OCI-M2 (cell line): ENCODE data around the gene TMEM151B.
A peak's percentile ranks its signal among the peaks of the same experiment; 100 is the strongest.

ENCODE experiments used
- DNase-seq: peaks from one replicate; lab custom pipeline; 2025; ENCODE audit not compliant: unreplicated experiment; lab: John Stamatoyannopoulos, UW

Gene TMEM151B

GRCh38 chr6:44232676-44233566, 37.3 kb upstream of the TMEM151B start:
- no peak for DNase-seq

DNA sequence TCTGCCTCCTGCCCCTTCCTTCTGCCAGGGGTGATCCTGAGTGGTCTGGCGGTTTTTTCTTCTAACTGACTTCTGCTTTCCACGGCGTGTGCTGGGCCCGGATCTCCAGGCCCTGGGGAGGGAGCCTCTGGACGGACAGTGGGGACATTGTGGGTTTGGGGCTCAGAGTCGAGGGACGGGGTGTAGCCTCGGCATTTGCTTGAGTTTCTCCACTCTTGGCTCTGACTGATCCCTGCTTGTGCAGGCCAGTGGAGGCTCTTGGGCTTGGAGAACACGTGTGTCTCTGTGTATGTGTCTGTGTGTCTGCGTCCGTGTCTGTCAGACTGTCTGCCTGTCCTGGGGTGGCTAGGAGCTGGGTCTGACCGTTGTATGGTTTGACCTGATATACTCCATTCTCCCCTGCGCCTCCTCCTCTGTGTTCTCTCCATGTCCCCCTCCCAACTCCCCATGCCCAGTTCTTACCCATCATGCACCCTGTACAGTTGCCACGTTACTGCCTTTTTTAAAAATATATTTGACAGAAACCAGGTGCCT, 36.6 kb upstream of the TMEM151B start:
- DNase-seq: no peak

DNA sequence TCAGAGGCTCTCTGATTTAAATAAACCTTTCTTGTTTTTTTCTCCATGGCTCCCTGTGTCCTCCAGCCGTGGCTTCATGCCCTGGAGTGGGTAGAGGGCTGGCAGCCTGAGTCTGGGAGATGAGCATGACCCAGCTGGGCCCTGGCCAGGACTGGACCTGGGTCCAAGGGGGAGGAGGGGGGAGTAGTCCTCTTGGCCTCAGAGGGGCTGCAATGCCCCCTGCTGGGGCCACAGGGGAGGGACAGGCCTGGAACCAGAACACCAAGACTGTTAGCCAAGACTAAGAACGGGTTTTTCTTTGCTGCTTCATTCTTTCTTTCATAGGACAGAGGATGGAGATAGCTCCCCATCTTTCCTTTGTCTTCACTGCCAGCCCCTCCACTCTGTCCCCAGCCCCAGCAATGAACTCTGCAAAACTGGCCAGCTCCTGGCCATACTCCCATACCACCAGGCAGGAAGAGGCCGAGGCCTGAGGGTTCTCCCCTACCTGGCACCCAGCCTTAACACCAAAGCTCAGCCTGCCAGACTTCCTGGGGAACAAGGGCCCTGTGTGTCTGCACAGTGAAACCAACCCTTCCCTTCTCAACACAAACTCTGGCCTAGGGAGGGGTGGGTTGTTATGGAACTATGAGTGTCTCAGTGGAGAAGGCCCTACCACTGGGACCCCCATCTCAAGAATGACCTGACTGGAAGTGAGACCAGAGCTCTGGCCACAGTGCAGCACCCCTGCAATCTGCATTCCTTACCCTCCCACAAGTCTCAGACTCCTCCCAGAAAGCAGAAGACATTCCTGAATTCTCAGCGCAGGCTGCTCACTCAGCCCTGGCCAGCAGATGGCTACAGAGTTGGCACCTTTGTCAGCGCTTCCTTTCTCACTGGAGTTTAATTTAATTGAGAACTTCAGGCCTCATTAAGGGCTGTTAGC, 35.9 kb upstream of the TMEM151B start:
- DNase-seq: no peak

- DNase-seq: no peak
These were observed 35.0 kb upstream of the TMEM151B start for GRCh38 chr6:44235269-44235668.

DNA sequence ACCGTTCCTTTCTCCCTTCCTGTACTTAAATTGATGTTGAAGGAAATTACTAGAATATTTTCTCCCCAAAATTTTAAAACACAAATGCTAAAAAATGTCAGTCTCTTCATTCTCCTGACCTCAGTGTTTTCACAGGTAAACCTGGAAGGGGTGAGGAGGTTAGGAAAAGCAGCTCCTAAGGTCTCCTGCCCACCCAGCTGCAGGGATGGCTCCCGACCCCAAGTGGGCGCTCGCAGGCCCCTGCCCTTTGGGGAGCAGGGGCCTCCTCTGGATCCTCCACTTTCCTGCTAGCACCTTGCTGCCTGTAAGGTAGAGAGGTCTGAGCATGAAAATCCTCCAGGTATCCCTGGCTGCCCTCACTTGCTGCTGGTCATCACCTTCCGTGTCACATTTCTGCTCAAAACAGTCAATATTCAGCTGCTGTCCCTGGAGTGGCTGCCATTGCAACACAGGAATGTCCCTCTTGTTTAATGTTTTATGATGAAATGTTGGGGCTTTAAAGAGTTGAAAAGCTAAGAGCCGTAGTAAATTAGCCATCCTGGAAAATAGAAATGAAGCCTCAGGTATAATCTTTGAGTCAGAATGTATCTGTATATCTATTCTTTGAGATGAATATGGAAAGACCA, 34.2 kb upstream of the TMEM151B start:
- DNase-seq: no peak

DNA sequence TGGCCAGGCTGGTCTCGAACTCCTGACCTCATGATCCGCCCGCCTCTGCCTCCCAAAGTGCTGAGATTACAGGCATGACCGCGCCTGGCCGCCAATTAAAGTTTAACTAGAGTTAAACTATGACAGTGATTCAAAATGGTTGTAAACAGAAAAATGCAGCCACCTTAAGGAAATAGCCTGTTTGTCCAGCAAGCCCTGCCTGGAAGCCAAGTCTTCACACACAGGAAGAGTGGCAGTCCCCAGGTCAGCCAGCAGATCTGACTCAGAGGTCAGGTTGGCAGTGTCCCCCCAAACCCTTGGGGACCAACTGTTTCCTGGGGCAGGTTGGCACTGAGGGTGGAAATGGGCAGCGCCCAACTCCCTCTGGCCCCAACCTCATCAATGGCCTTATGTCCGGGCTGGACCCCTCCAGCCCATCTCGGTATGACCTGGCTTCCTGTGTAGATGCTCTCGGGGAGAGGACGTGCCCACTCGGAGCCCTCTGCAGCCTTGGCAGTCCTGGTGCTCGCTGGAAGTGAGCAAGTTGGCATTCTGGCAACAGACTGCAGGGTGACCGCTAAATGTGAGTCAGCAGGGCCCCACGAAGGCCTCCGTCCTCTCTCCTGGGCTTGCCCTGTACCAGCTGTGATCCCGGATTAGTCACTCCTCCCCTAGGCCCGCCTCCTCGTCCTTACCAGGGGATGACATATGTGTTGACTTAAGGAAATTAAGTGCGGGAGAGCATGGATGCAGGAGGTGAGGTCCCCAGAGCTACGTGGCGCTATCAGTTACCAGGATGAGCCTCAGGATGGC, 33.0 kb upstream of the TMEM151B start:
- no peak for DNase-seq

GRCh38 chr6:44237813-44238433, 32.3 kb upstream of the TMEM151B start:
- no peak for DNase-seq

GRCh38 chr6:44238687-44239350, 31.4 kb upstream of the TMEM151B start:
- DNase-seq: no peak

DNA sequence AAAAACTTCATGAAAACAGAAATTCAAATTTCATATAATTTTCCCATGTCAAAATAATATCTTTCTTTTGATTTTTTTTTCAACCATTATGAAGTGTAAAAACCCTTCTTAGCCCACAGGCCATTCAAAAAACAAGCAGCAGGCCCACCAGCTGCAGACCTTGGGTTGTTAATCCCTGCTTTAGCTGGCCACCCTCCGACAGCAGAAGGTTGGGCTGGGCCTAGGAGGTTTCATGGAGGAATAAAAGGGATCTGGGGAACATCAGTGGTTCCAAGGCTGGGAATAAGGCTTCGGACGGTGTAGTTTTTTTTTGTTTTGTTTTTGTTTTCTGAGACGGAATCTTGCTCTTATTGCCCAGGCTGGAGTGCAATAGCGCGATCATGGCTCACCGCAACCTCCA, 26.9 kb upstream of the TMEM151B start:
- DNase-seq: no peak

GRCh38 chr6:44245391-44245911, 24.8 kb upstream of the TMEM151B start:
- no peak for DNase-seq

DNA sequence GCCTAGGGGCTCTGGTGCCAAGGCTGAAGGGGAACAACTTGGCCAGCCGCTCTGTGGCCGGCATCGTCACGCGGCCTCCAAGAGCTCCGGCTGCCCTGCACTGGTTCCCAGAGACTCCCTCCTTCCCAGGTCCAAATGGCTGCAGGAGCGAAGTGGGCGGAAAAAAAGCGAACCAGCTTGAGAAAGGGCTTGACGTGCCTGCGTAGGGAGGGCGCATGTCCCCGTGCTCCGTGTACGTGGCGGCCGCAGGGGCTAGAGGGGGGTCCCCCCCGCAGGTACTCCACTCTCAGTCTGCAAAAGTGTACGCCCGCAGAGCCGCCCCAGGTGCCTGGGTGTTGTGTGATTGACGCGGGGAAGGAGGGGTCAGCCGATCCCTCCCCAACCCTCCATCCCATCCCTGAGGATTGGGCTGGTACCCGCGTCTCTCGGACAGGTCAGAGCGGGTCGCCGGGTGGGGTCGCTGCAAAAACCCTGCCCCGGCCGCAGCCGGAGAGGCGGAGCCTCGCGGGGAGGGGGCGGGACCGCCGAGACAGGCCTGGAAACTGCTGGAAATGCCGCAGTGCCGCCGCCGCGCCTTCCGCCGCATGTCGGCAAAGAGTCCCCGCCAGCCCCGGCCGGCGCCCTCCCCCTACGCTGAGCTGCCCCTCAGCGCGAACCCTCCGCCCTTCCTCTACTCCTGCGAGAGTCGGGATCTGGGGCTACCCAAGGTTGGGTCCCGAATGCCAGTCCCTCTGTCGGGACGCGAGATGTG, 24.2 kb upstream of the TMEM151B start:
- DNase-seq: no peak

GRCh38 chr6:44246663-44247337, 23.4 kb upstream of the TMEM151B start, which contains the start of gene HSP90AB1:
TSS of gene HSP90AB1 (plus strand) at chr6:44247101. CDS start at chr6:44248630, 1,529 bp downstream.
- peak; percentile 83 for DNase-seq

DNA sequence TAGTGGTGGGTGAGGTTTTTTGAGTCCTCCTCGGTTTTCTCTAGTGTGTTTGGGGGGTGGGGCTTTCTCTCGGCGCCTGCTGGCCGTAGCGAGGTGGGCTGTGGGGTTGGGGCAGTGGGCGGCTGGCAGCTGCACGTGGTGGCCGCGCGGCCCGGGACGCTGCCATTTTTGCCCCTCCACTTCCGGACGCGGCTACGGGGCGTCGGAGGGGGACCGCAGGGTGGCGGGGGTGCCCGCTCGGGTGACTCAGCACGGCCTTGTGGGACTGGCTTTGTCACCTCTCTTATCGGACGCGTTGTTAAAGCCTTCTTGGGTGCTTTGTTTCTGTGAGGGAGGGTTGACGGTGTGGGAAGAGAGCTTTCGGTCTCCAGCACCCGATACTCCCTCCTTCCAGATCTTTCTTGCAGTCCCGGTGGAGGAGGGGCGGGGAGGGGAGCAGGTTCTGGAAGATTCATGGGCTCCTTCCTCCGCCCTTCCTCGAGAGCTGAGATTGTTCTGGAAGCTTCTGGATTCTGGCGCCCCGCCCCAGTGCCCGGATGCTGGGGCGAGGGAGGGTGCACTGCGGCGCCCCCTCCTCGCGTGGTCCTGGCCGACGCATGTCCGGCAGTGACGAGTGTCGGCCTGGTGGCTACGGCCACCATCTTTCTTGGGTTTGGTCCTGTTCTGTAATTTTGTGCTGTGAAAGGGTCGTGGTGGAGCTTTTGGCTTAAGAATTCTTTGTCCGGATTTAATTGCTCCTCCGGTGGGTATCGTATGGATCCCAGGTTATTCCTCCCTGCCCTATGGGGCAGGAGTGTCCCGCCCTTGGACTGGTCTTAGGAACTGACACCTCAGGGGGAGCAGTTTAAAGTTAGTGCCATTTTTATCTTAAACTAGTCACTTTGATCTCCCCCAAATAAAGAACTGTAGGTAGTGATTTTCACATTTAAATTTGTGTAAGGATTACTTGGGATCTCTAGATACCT, 22.6 kb upstream of the TMEM151B start:
- DNase-seq: no peak

- no peak for DNase-seq
These were observed 21.7 kb upstream of the TMEM151B start for GRCh38 chr6:44248579-44248978.

DNA sequence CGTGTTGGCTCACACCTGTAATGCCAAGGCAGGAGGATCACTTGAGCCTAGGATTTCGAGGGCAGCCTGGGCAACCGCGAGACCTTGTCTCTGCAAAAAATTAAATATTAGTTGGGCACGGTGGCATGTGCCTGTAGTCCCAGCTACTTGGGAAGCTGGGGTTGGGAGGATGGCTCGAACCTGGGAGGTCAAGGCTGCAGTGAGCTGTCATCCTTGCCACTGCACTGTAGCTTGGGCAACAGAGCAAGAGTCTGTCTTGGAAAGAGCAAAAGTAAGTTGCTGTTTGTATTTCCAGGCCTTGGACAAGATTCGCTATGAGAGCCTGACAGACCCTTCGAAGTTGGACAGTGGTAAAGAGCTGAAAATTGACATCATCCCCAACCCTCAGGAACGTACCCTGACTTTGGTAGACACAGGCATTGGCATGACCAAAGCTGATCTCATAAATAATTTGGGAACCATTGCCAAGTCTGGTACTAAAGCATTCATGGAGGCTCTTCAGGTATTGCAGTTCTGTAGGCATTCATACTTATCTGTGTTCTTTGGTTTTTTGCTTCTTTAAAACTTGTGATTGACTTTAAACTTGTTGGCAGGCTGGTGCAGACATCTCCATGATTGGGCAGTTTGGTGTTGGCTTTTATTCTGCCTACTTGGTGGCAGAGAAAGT, 21.0 kb upstream of the TMEM151B start:
- no peak for DNase-seq

DNA sequence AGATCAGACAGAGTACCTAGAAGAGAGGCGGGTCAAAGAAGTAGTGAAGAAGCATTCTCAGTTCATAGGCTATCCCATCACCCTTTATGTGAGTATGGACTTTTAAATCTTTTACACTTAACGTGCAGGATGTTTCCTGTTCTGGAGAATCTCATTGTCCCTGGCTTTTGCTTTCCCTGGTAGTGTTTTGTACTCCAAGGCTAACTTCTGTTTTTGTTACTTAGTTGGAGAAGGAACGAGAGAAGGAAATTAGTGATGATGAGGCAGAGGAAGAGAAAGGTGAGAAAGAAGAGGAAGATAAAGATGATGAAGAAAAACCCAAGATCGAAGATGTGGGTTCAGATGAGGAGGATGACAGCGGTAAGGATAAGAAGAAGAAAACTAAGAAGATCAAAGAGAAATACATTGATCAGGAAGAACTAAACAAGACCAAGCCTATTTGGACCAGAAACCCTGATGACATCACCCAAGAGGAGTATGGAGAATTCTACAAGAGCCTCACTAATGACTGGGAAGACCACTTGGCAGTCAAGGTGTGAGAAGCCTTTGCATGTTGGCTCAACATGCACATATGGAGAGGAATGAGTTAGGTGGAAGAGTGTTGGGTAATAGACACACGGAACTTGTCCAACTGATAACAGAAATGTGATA, 20.1 kb upstream of the TMEM151B start:
- DNase-seq: no peak
